Measurements from ENCODE around the gene HAGHL.

The HAGHL gene

GRCh38 chr16:778909-779527 lies 52.1 kb downstream of the HAGHL start:
- H3F3A ChIP-seq (ENCODE audit: insufficient read depth, low read length): no peaks in the 10 kb centered on the region
- H3K36me3 ChIP-seq (ENCODE audit: insufficient read depth, low read length): no peaks in the 10 kb centered on the region
- no peak overlapping the region for H3K27ac ChIP-seq (ENCODE audit: low read depth, low read length, poor library complexity, severe bottlenecking)
- H3K9me2 ChIP-seq (ENCODE audit: low read depth, low read length): no peaks in the 10 kb centered on the region
- no peaks in the 10 kb centered on the region for H3K4me1 ChIP-seq (ENCODE audit: insufficient read depth, low read length, severe bottlenecking)
- H3K4me3 ChIP-seq (ENCODE audit: low read depth, low read length, poor library complexity, severe bottlenecking): no peak overlapping the region
- no peaks in the 10 kb centered on the region for H4K20me1 ChIP-seq (ENCODE audit: insufficient read depth, low read length)
- H2AFZ ChIP-seq (ENCODE audit: low read length): no peak overlapping the region
- no peaks in the 10 kb centered on the region for H3K9me3 ChIP-seq (ENCODE audit: low read length)
- TF ChIP-seq EZH2 (IDR thresholded peaks at IDR 0.05; ENCODE audit: borderline replicate concordance, low read length) (no peak), CTCF (IDR thresholded peaks at IDR 0.05; ENCODE audit: low read length) (no peak)
- H3K79me2 ChIP-seq (ENCODE audit: insufficient read depth, low read length): no peaks in the 10 kb centered on the region
- no peak overlapping the region for H3K9ac ChIP-seq (ENCODE audit: low read length)
- no peaks in the 10 kb centered on the region; the same call in 1 of the 2 replicates for H3K27me3 ChIP-seq (ENCODE audit: insufficient read depth, low read length)
- H3K4me2 ChIP-seq (ENCODE audit: low read length): no peak overlapping the region

All from OCI-LY1 (cell line).